K562 (cell line): ENCODE measurements around the gene PRELID3B. TPM values are rescaled to one million over a fixed set of nuclear protein-coding genes. Genes with fewer than 3 reads are reported as not detected.

Experiments
- ADNP ChIP-seq: fragments of 200-800 bp; sonication (Bioruptor generic); IDR thresholded peaks from 2 replicates; pipeline ENCODE4 v1.6.1; 2016; ENCODE audit warnings: missing genetic modification characterization, missing compliant biosample characterization
- ATF2 ChIP-seq: sonication (generic); formaldehyde crosslinking; IDR thresholded peaks from 2 replicates; pipeline ENCODE4 v1.8.1; 2022; ENCODE audit warnings: missing genetic modification reagents
- FOXJ3 ChIP-seq: sonication (generic); formaldehyde crosslinking; IDR thresholded peaks from 2 replicates; pipeline ENCODE4 v1.4.0; 2020; ENCODE audit warnings: mild to moderate bottlenecking, missing genetic modification reagents
- GABPB1 ChIP-seq: sonication (generic); formaldehyde crosslinking; IDR thresholded peaks from 2 replicates; pipeline ENCODE4 v1.8.0; 2022; ENCODE audit warnings: mild to moderate bottlenecking, missing genetic modification reagents
- ILF3 ChIP-seq: fragments of 450-650 bp; IDR thresholded peaks from 2 replicates; pipeline ENCODE4 v1.6.1; 2018; ENCODE audit warnings: antibody characterized with exemption, mild to moderate bottlenecking, moderate library complexity, borderline replicate concordance
- PTRF ChIP-seq: fragments of 450-650 bp; IDR thresholded peaks from 2 replicates; pipeline ENCODE4 v1.6.1; 2016; ENCODE audit warnings: mild to moderate bottlenecking, missing genetic modification characterization, missing compliant biosample characterization
- RBM14 ChIP-seq: fragments of 200-400 bp; formaldehyde crosslinking; IDR thresholded peaks from 2 replicates; pipeline ENCODE4 v1.6.1; 2018; ENCODE audit warnings: low read depth, mild to moderate bottlenecking, low read length, moderate library complexity, borderline replicate concordance; ENCODE audit not compliant: insufficient read depth
- SMAD2 ChIP-seq: fragments of 150-350 bp; IDR thresholded peaks from 2 replicates; pipeline ENCODE4 v1.6.1; 2014; ENCODE audit warnings: low read depth, mild to moderate bottlenecking, low read length
- SOX6 ChIP-seq: fragments of 450-650 bp; IDR thresholded peaks from 2 replicates; pipeline ENCODE4 v1.6.1; 2014; ENCODE audit warnings: mild to moderate bottlenecking
- ZC3H4 ChIP-seq: sonication (generic); formaldehyde crosslinking; IDR thresholded peaks from 2 replicates; pipeline ENCODE4 v1.9.0; 2021; ENCODE audit warnings: missing genetic modification reagents, borderline replicate concordance
- ZNF311 ChIP-seq: fragments of 250-450 bp; sonication (Bioruptor Pico); IDR thresholded peaks from 2 replicates; pipeline ENCODE4 v1.4.0; 2020; ENCODE audit warnings: mild to moderate bottlenecking, moderate library complexity
- ZNF592 ChIP-seq: fragments of 450-650 bp; IDR thresholded peaks from 2 replicates; pipeline ENCODE4 v1.6.1; 2017; ENCODE audit warnings: antibody characterized with exemption, mild to moderate bottlenecking
- polyA plus RNA-seq, 8 experiments: library from polyadenylated mRNA; depleted of rRNA in 4 of 8; stranded (reverse) in 5 of 8; unstranded in 3 of 8; fragments of >200 nt; fragmentation: Nextera tagmentation in 2 of 8; fragmentation: Illumina TruSeq in 1 of 8; extraction: Ambion mirVana in 2 of 8; extraction: Trizol in 1 of 8; gene quantifications; 2 replicates each; pipeline versions ENCODE4 v1.2.1 to v1.2.3, GENCODE V29; 2011 to 2014; ENCODE audit warnings: inconsistent platforms in 1 of 8, missing spikeins in 1 of 8
- total RNA-seq, 7 experiments: library from RNA; depleted of rRNA in 6 of 7; stranded (reverse); fragments of >200 nt in 6 of 7; fragmentation: Illumina TruSeq in 2 of 7; extraction: Trizol in 2 of 7; gene quantifications; 2 replicates each; pipeline versions ENCODE4 v1.2.1 to v1.2.3, GENCODE V29; 2011 to 2021; ENCODE audit warnings: low replicate concordance in 1 of 7
- TF ChIP-seq, protein P1 (sequence below): sonication (generic); formaldehyde crosslinking; IDR thresholded peaks from 2 replicates; pipeline ENCODE4 v1.8.0; 2022; ENCODE audit warnings: mild to moderate bottlenecking, low read depth, missing genetic modification reagents
- TF ChIP-seq, protein P2 (sequence below): fragments of 250-450 bp; sonication (Bioruptor Pico); IDR thresholded peaks from 2 replicates; pipeline ENCODE4 v1.4.0; 2020

PRELID3B gene
- total and polyA plus RNA-seq, 9 of the 15 experiments (the other 6 are each of a cell fraction or from before 2014, with no cell fraction given) = 77.0 to 186 (median 101) TPM

- TF ChIP-seq ZC3H4 (CRISPR knock-in tag) (no peak), PTRF (no peak), SOX6 (0 out of 2 replicates have a peak, but pooled peaks have one; percentile 13), SMAD2 (no peak), RBM14 (no peak), ZNF311 (CRISPR knock-in tag) (no peak), GABPB1 (CRISPR knock-in tag) (no peak), ATF2 (CRISPR knock-in tag) (no peak), ZNF592 (0 out of 2 replicates have a peak, but pooled peaks have one; percentile 33), ADNP (tag) (no peak), FOXJ3 (CRISPR knock-in tag) (no peak), ILF3 (no peak)
- TF ChIP-seq, protein P1, sequence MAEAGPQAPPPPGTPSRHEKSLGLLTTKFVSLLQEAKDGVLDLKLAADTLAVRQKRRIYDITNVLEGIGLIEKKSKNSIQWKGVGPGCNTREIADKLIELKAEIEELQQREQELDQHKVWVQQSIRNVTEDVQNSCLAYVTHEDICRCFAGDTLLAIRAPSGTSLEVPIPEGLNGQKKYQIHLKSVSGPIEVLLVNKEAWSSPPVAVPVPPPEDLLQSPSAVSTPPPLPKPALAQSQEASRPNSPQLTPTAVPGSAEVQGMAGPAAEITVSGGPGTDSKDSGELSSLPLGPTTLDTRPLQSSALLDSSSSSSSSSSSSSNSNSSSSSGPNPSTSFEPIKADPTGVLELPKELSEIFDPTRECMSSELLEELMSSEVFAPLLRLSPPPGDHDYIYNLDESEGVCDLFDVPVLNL (CRISPR knock-in tag) = no peak
- TF ChIP-seq, protein P2, sequence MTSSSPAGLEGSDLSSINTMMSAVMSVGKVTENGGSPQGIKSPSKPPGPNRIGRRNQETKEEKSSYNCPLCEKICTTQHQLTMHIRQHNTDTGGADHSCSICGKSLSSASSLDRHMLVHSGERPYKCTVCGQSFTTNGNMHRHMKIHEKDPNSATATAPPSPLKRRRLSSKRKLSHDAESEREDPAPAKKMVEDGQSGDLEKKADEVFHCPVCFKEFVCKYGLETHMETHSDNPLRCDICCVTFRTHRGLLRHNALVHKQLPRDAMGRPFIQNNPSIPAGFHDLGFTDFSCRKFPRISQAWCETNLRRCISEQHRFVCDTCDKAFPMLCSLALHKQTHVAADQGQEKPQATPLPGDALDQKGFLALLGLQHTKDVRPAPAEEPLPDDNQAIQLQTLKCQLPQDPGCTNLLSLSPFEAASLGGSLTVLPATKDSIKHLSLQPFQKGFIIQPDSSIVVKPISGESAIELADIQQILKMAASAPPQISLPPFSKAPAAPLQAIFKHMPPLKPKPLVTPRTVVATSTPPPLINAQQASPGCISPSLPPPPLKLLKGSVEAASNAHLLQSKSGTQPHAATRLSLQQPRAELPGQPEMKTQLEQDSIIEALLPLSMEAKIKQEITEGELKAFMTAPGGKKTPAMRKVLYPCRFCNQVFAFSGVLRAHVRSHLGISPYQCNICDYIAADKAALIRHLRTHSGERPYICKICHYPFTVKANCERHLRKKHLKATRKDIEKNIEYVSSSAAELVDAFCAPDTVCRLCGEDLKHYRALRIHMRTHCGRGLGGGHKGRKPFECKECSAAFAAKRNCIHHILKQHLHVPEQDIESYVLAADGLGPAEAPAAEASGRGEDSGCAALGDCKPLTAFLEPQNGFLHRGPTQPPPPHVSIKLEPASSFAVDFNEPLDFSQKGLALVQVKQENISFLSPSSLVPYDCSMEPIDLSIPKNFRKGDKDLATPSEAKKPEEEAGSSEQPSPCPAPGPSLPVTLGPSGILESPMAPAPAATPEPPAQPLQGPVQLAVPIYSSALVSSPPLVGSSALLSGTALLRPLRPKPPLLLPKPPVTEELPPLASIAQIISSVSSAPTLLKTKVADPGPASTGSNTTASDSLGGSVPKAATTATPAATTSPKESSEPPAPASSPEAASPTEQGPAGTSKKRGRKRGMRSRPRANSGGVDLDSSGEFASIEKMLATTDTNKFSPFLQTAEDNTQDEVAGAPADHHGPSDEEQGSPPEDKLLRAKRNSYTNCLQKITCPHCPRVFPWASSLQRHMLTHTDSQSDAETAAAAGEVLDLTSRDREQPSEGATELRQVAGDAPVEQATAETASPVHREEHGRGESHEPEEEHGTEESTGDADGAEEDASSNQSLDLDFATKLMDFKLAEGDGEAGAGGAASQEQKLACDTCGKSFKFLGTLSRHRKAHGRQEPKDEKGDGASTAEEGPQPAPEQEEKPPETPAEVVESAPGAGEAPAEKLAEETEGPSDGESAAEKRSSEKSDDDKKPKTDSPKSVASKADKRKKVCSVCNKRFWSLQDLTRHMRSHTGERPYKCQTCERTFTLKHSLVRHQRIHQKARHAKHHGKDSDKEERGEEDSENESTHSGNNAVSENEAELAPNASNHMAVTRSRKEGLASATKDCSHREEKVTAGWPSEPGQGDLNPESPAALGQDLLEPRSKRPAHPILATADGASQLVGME = no peak
Measured at GRCh38 chr20:59010995-59011873, 31.4 kb downstream of the PRELID3B start (continued).
